Measurements from ENCODE around the gene ELFN1.

Gene ELFN1

DNA sequence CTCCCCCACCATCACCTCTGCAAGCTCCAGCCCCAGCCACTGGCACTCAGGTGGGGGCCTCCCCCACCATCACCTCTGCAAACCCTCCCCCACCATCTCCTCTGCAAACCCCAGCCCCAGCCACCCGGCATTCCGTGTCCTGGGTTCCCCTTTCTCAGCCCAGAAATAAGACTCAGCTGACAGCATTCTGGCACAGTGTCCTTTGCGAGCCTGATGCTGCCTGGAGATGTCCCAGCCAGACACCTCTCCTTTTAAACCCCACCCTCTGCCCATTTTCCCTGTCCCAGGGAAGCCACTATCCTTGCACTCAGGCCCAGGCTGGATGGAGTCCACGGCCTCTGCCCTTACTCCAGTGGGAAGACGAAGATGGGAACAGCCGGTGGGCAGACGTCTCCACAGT is 49.8 kb downstream of the ELFN1 start:
- no peak for TF ChIP-seq TAF1 (IDR thresholded peaks at IDR 0.05; ENCODE audit: borderline replicate concordance, low read depth, low read length)
- TF ChIP-seq POLR2A (IDR thresholded peaks at IDR 0.05; ENCODE audit: low read depth, low read length) = no peak
- no peak for TF ChIP-seq POLR2AphosphoS5 (IDR thresholded peaks at IDR 0.05; ENCODE audit: low read depth, low read length)
- DNase-seq (ENCODE audit: insufficient read length) (no peak), FAIRE-seq (no peak)

DNA sequence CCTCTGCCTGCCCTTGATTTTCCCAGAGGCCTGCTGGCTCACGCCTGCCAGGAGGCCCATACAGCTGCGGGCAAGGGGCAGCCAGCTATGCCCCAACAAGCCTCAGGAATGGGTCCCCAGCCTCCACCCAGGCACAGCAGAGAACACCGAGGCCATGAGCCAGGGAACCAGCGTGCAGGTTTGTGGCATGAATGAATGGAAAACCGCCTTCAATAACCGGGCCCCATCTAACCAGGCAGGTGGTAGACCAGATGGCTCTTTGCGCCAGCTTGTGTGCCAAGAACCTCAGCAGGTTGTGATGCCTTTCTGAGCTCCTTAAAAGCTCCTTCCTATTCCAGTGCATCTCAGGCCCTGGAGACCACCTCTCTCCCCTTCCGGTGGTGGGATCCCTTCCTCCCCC is 50.2 kb downstream of the ELFN1 start:
- no peak for TF ChIP-seq POLR2AphosphoS5 (IDR thresholded peaks at IDR 0.05; ENCODE audit: low read depth, low read length)
- no peak for TF ChIP-seq TAF1 (IDR thresholded peaks at IDR 0.05; ENCODE audit: borderline replicate concordance, low read depth, low read length)
- TF ChIP-seq POLR2A (IDR thresholded peaks at IDR 0.05; ENCODE audit: low read depth, low read length) = no peak
- FAIRE-seq (no peak), DNase-seq (ENCODE audit: insufficient read length) (no peak)

DNA sequence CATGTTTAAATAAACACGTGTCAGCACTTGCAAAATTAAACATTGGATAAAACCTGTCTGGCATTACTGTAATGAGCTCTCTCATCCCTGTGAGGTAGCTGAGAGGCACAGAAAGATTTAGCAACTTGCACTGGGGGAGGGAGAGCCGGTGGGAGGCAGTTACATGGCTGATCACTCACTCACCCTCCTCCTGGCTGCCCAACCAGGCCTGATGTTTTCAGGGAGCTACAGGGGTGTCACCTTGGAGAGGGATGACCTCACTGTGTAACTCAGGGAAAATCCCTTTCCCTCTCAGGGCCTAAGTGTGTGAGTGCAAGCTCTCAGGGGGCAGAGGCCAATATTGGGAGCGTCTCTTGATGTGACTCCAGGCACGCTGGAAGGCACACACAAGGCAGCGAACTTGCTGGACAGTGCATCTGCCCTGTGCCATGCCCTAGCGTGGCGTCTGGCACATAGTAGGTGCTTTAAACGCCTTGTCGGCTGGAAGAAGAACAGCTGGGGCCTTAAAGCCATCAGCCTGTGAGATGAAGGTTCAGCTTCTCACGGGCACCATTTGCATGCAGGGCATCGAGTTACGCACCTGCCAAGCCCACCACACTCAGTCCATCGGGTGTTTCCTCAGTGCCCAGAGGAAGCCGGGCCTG is 51.1 kb downstream of the ELFN1 start:
- no peak for DNase-seq (ENCODE audit: insufficient read length)
- TF ChIP-seq POLR2AphosphoS5 (IDR thresholded peaks at IDR 0.05; ENCODE audit: low read depth, low read length) = no peak
- TF ChIP-seq POLR2A (IDR thresholded peaks at IDR 0.05; ENCODE audit: low read depth, low read length) = no peak
- no peak for TF ChIP-seq TAF1 (IDR thresholded peaks at IDR 0.05; ENCODE audit: borderline replicate concordance, low read depth, low read length)
- no peak for FAIRE-seq

DNA sequence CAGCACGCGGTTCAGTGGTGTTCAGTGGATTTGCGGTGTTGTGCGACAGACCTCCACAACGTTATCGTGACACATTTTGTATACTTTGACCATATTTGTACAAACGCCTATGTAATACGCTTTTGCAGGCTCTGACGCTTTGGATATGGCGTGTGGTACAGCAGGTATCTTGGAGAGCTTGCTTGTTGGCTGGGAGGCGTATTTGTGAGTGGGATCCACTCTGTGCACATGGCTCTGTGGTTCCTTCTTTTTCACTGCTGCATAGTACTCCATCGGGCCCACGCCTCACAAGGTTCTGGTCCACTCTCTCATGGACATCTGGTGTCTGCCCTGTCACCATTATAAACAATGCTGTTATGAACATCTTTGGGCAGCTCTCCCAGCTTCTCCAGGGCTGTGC is 53.2 kb downstream of the ELFN1 start:
- DNase-seq (ENCODE audit: insufficient read length) (no peak), FAIRE-seq (no peak)
- TF ChIP-seq POLR2A (IDR thresholded peaks at IDR 0.05; ENCODE audit: low read depth, low read length) (no peak), TAF1 (IDR thresholded peaks at IDR 0.05; ENCODE audit: borderline replicate concordance, low read depth, low read length) (no peak), POLR2AphosphoS5 (IDR thresholded peaks at IDR 0.05; ENCODE audit: low read depth, low read length) (no peak)

DNA sequence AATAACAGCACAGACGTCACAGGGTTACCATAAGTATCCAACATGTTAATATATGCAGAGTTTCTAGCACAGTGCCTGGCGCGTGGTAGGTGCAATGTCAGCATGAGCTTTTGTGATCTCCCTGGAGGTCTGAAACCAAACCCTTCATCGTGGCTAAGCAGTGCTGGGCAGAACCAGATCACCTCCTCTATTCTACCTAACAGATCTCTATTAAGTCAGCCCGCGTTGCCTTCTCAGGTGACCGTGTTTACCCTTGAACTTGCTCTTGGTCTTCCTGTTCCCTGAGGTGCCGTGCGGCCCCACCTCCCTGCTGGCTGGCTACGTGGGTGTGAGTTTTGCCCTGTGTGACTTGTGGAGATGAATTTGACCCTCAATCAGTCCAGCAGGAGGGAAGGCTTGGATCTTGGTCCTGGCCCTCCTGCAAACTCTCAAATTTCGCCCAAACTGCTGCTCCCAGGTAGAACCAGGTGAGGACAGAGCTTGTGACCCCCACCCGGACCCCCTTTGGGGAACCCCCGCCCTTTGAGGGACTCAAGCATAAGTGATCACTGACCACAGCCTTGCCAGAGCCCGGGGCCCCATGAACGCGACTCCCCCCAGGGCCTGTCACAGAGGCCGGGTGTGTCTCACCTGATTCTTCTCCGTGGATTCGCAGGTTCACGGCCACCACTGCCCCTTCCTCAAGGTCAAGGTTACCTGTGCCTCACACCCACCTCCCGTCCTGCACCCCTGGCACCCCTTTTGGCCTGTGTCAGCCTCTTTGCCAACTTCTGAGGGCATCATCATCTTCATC is 54.2 kb downstream of the ELFN1 start:
- TF ChIP-seq POLR2AphosphoS5 (IDR thresholded peaks at IDR 0.05; ENCODE audit: low read depth, low read length) = no peak
- no peak for TF ChIP-seq POLR2A (IDR thresholded peaks at IDR 0.05; ENCODE audit: low read depth, low read length)
- no peak for TF ChIP-seq TAF1 (IDR thresholded peaks at IDR 0.05; ENCODE audit: borderline replicate concordance, low read depth, low read length)
- DNase-seq (ENCODE audit: insufficient read length) (no peak), FAIRE-seq (no peak)

DNA sequence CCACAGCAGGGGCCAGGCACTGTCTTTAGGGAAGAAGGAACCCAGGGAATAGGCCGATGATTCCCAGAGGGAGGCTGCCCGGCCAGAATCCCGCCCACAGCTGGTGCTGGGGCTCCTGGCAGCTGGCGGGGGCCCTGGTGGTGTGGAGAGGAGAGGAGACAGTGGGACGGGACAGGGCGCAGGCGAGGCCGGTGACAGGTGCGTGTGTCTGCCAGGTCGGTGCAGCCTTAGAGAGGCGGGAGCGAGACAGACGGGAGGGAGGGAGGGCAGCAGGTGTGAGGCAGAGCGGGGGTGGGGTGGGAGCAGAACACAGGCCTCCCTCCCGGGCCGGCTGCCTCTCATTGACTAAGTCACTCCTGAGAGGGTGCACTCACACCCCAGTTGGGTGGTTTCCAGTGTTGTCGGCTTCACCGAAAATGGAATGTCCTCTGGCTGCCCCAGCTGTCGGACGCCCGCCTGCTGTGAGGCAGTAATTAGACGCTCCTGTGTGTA is 55.2 kb downstream of the ELFN1 start:
- FAIRE-seq (no peak), DNase-seq (ENCODE audit: insufficient read length) (no peak)
- no peak for TF ChIP-seq POLR2AphosphoS5 (IDR thresholded peaks at IDR 0.05; ENCODE audit: low read depth, low read length)
- no peak for TF ChIP-seq POLR2A (IDR thresholded peaks at IDR 0.05; ENCODE audit: low read depth, low read length)
- TF ChIP-seq TAF1 (IDR thresholded peaks at IDR 0.05; ENCODE audit: borderline replicate concordance, low read depth, low read length) = no peak

DNA sequence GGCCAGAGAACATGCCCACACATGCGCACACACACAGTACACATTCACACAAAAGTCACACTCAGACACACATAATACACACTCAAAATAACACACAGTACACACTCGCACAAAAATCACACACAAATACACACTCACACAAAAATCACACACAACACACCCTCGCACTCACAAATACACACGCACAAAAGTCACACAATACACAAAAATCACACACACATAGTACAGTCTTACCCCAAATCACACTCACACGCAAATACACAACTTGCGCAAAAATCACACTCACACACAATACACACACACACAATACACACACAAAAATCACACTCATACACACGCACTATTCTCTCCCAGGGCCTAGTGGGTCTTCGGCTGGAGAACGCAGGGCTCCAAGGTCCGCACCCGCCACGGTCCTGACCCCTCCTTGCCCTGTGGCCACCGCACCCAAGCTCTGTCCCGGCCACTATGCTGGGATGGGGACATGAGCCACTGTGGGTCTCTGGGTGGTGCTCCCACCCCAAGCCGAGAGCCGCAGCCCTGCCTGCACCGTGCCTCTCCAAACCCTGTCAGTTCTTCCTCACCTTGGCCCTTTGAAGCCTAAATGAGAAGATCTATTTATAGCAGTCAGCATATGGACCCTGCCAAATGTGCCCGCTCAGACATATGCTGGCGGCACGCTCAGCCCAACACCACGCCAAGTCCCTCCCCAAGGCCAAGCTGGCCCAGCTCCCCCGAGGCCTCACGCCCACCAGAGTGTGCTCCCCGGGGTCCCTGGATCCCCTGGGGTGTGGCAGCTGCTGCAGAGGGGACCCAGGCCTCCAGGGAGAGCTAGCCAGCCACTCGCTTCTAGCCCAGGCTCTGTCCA is 55.9 kb downstream of the ELFN1 start:
- DNase-seq (ENCODE audit: insufficient read length) = no peak
- TF ChIP-seq POLR2A (IDR thresholded peaks at IDR 0.05; ENCODE audit: low read depth, low read length) = no peak
- no peak for TF ChIP-seq POLR2AphosphoS5 (IDR thresholded peaks at IDR 0.05; ENCODE audit: low read depth, low read length)
- no peak for TF ChIP-seq TAF1 (IDR thresholded peaks at IDR 0.05; ENCODE audit: borderline replicate concordance, low read depth, low read length)
- no peak for FAIRE-seq

DNA sequence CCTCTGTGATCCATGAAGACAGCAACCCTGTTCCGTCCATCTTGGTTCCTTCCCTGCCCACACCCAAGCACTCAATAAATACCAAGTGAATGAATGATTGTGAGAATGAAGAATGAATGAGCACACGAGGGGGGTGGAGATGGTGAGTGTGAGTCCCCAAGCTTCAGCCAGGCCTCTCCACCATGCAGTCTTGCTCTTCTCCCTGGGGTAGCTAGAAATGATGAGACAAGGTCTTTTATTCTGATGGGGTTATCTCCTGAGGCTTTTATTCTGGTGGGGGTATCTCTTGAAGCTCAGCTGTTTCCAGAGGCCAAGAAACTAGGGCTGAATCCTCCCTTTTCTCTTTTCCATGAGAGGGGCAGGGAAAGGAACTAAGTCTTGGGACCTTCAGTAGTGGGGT is 57.0 kb downstream of the ELFN1 start:
- FAIRE-seq = no peak
- DNase-seq (ENCODE audit: insufficient read length) = no peak
- TF ChIP-seq TAF1 (IDR thresholded peaks at IDR 0.05; ENCODE audit: borderline replicate concordance, low read depth, low read length) (no peak), POLR2AphosphoS5 (IDR thresholded peaks at IDR 0.05; ENCODE audit: low read depth, low read length) (no peak), POLR2A (IDR thresholded peaks at IDR 0.05; ENCODE audit: low read depth, low read length) (no peak)

DNA sequence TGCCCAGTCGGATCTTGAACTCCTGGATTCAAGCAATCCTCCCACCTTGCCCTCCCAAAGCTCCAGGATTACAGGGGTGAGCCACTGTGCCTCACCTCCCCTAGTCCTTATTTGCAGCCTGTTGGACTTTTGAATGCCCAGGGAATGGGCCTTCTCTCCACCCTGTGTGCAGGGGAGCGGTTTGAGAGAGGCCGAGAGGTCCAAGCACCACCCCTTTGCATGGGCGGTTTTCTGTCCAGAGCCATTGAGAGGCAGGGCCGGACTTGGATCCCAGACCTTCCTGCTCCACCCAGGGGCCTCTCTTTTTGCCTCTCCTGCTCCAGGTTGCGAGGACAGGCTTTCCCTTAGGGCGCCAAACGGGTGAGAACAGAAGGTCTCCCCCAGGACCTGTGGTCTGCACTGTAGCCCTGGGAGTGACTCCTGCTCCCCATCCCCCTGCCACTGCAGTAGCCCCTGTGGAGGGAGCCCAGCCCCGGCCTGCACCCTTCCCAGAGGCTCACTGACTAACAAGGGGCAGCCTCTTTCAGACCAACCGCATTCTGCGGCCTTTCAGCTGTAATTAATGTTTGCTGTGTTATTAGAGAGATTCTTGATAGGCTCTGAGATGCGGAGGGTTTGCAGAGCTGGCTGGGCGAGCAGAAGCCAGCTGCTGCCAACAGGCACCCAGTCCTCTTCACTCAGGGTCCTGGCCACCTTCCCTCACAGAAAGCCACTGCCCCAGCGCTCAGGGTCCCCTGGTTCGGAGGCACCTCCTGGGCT is 57.9 kb downstream of the ELFN1 start:
- TF ChIP-seq POLR2A (IDR thresholded peaks at IDR 0.05; ENCODE audit: low read depth, low read length) (no peak), TAF1 (IDR thresholded peaks at IDR 0.05; ENCODE audit: borderline replicate concordance, low read depth, low read length) (no peak), POLR2AphosphoS5 (IDR thresholded peaks at IDR 0.05; ENCODE audit: low read depth, low read length) (no peak)
- FAIRE-seq (no peak), DNase-seq (ENCODE audit: insufficient read length) (no peak)

DNA sequence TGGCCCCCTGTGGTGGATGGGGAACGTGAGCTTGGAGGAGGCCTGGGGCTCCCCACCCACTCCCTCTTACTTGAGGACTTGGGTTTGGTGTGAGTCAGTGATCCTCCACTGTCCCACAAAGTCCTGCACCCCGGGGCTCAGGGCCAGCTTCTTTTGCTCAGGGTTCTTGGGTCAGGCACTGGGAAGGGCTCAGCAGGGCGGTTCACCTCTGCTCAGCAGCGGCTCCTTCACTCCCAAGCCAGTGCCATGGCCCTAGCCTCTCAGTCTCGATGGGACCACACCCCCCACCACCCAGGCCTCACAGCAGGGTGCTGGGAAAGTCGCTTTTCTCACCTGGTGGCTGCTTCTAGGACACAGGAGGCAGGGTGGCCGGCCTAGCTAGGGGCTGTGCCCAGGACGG is 59.1 kb downstream of the ELFN1 start:
- DNase-seq (ENCODE audit: insufficient read length) = no peak
- TF ChIP-seq POLR2A (IDR thresholded peaks at IDR 0.05; ENCODE audit: low read depth, low read length) = no peak
- TF ChIP-seq TAF1 (IDR thresholded peaks at IDR 0.05; ENCODE audit: borderline replicate concordance, low read depth, low read length) = no peak
- TF ChIP-seq POLR2AphosphoS5 (IDR thresholded peaks at IDR 0.05; ENCODE audit: low read depth, low read length) = no peak
- FAIRE-seq = no peak
